ENCODE data around the gene CALHM6. TPM values are rescaled to one million over a fixed set of nuclear protein-coding genes. Genes with fewer than 3 reads are reported as not detected.

Gene CALHM6
- total and polyA plus RNA-seq, 2 of the 8 experiments (the other 6 are each of a cell fraction or from before 2014, with no cell fraction given), result 0.93 to 1.8 TPM

- TF ChIP-seq CBX8 (IDR thresholded peaks at IDR 0.05; ENCODE audit: borderline replicate concordance, low read depth, low read length), result no peak
Observed at GRCh38 chr6:116512111-116512559, 51.0 kb downstream of the CALHM6 start (continued).

All from H1 (cell line).